Left renal cortex interstitium (tissue), 4 donors: ENCODE results near the gene TDRD10. TPM values are rescaled to one million over a fixed set of nuclear protein-coding genes. Genes with fewer than 3 reads are reported as not detected.

Source experiments
- polyA plus RNA-seq, 4 donors: library from polyadenylated mRNA; unstranded; fragments of 120-200 nt; gene quantifications; one replicate each; pipeline ENCODE4 v1.2.1, GENCODE V29; 2013; ENCODE audit not compliant: insufficient read length in 4 of 4

Gene TDRD10
- polyA plus RNA-seq, 4 donors = 1.1 to 2.0 (median 1.6) TPM

Other genes starting within 250 kb of the TDRD10 start
- 10 to 100 TPM; 76.9 to 85.2 (median 83.0) TPM for gene HAX1, start 229.6 kb upstream of the TDRD10 start, polyA plus RNA-seq
- under 1 TPM in 2 of 4 donors, not detected in 2; 0.16 to 0.22 TPM for gene AQP10, start 181.1 kb upstream of the TDRD10 start, polyA plus RNA-seq
- 10 to 100 TPM; 24.3 to 32.3 (median 28.0) TPM for gene ATP8B2, start 176.7 kb upstream of the TDRD10 start, polyA plus RNA-seq
- 1 to 10 TPM; 5.4 to 7.7 (median 6.0) TPM for gene IL6R, start 96.9 kb upstream of the TDRD10 start, polyA plus RNA-seq
- gene SHE, start 193 bp downstream of the TDRD10 start, polyA plus RNA-seq = 10 to 100 TPM in 2 of 4 donors, 1 to 10 TPM in 2; 9.2 to 12.6 (median 10.4) TPM
- gene UBE2Q1, start 56.4 kb downstream of the TDRD10 start, polyA plus RNA-seq = 100 to 1,000 TPM; 104 to 119 (median 115) TPM
- under 1 TPM; 0.37 to 0.67 (median 0.41) TPM for gene CHRNB2, start 65.6 kb downstream of the TDRD10 start, polyA plus RNA-seq
- gene ADAR, start 106.0 kb downstream of the TDRD10 start, polyA plus RNA-seq = 100 to 1,000 TPM; 132 to 153 (median 142) TPM